ENCODE data around the gene CHML.
"Not testable (repeated sequence)": the region's sequence is repeated elsewhere in the genome, so short reads cannot be mapped to it uniquely, and the experiment has no call there.

The CHML gene

GRCh38 chr1:241640149-241640866, at the start of gene CHML, which contains the start of gene OPN3:
Gene CHML (minus strand): TSS chr1:241640369. CDS start chr1:241635766, 4,603 bp downstream.
Gene OPN3 (minus strand): TSS chr1:241640369. CDS start chr1:241640254, 115 bp downstream.
- peak; percentile 92 for DNase-seq

- DNase-seq, result no peak
Observed at GRCh38 chr1:241688940-241689368, 48.8 kb upstream of the CHML start.

GRCh38 chr1:241684108-241684507, 43.9 kb upstream of the CHML start:
- no peak for DNase-seq

- no peak for DNase-seq
Observed at GRCh38 chr1:241682921-241683320, 42.8 kb upstream of the CHML start.

- DNase-seq, result not testable (repeated sequence)
Observed at GRCh38 chr1:241681861-241682448, 41.8 kb upstream of the CHML start.

- no peak for DNase-seq
Observed at GRCh38 chr1:241679961-241680360, 39.8 kb upstream of the CHML start.

GRCh38 chr1:241679404-241679803, 39.2 kb upstream of the CHML start:
- DNase-seq, result no peak

- no peak for DNase-seq
Observed at GRCh38 chr1:241678536-241678935, 38.4 kb upstream of the CHML start.

GRCh38 chr1:241677201-241677600, 37.0 kb upstream of the CHML start:
- no peak for DNase-seq

- no peak for DNase-seq
Observed at GRCh38 chr1:241675983-241676382, 35.8 kb upstream of the CHML start.

GRCh38 chr1:241674805-241675384, 34.7 kb upstream of the CHML start:
- DNase-seq, result no peak

- DNase-seq, result no peak
Observed at GRCh38 chr1:241672301-241672700, 32.1 kb upstream of the CHML start.

GRCh38 chr1:241666419-241666818, 26.2 kb upstream of the CHML start:
- no peak for DNase-seq

- DNase-seq, result no peak
Observed at GRCh38 chr1:241660424-241660972, 20.3 kb upstream of the CHML start.

GRCh38 chr1:241659016-241659415, 18.8 kb upstream of the CHML start:
- not testable (repeated sequence) for DNase-seq

GRCh38 chr1:241658081-241658793, 18.1 kb upstream of the CHML start:
- DNase-seq, result no peak

GRCh38 chr1:241654641-241655040, 14.5 kb upstream of the CHML start:
- no peak for DNase-seq

GRCh38 chr1:241654019-241654418, 13.8 kb upstream of the CHML start:
- no peak for DNase-seq

GRCh38 chr1:241652012-241652411, 11.8 kb upstream of the CHML start, which contains the start of gene WDR64:
Gene WDR64 (plus strand): TSS chr1:241652281. CDS start chr1:241652485, 204 bp downstream.
- no peak for DNase-seq

GRCh38 chr1:241648159-241648558, 8.0 kb upstream of the CHML start:
- no peak for DNase-seq

- DNase-seq, result no peak
Observed at GRCh38 chr1:241647658-241648057, 7.5 kb upstream of the CHML start.

- no peak for DNase-seq
Observed at GRCh38 chr1:241646201-241646600, 6.0 kb upstream of the CHML start.

- no peak for DNase-seq
Observed at GRCh38 chr1:241645199-241645598, 5.0 kb upstream of the CHML start.
